ENCODE data around the gene SLIT3.
"Not testable (repeated sequence)": the region's sequence is repeated elsewhere in the genome, so short reads cannot be mapped to it uniquely, and the experiment has no call there.

Gene SLIT3

DNA sequence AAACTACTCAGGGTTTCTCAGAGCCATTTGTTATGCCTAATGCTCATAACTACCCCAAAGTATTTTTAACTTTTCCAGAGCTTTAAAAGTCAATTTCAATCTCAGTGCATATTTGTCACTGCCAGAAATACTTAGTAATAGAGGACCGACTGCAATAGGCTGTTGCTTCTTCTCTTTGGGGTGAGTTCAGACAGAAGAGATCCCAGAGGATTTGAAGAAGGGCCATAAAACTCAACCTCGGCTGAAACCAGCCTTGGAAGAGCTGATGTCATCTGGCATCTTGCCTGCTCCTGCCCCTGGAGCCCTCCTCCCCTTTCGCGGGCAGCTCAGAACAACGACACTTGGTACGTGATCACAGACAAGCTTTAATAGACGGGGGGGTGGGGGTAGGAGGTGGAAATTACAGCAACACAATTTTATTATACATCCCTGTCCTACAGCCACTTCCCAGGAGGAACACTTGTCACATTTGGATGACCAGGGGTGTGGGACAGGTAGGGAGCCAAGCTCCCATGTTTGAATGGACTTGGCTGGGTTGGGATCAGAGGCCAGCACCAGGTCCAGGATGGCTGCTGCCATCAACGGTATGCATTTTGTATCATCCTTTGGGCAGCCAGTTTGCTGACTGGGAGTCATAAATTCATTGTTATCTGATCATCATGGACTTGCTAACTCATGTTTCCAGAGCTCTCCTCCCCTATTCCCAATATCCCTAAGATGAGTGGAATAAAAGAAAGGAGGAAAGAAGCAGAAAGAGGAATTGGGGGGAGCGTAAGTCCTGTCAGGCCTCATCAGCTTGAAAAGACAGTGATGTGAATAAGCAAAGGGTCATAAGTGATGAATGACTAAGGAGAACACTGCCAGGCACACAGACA is 535.2 kb downstream of the SLIT3 start:
- H3K9me3 Mint-ChIP-seq, result peaks cover 5% of the 10 kb centered on the region
- no peak overlapping the region for H3K27ac Mint-ChIP-seq
- peaks cover 23% of the 10 kb centered on the region for H3K27me3 Mint-ChIP-seq
- H3K4me3 Mint-ChIP-seq, result no peak overlapping the region
- H3K4me1 Mint-ChIP-seq, result no peaks in the 10 kb centered on the region
- no peak for ATAC-seq
- no peaks in the 10 kb centered on the region for H3K36me3 Mint-ChIP-seq

- Mint-ChIP-seq H3K4me1 (no peaks in the 10 kb centered on the region), H3K9me3 (peaks cover 5% of the 10 kb centered on the region), H3K27ac (no peak overlapping the region), H3K27me3 (peaks cover 23% of the 10 kb centered on the region), H3K4me3 (no peak overlapping the region), H3K36me3 (no peaks in the 10 kb centered on the region)
- no peak for ATAC-seq
Observed at GRCh38 chr5:168765086-168765550, 535.8 kb downstream of the SLIT3 start.

DNA sequence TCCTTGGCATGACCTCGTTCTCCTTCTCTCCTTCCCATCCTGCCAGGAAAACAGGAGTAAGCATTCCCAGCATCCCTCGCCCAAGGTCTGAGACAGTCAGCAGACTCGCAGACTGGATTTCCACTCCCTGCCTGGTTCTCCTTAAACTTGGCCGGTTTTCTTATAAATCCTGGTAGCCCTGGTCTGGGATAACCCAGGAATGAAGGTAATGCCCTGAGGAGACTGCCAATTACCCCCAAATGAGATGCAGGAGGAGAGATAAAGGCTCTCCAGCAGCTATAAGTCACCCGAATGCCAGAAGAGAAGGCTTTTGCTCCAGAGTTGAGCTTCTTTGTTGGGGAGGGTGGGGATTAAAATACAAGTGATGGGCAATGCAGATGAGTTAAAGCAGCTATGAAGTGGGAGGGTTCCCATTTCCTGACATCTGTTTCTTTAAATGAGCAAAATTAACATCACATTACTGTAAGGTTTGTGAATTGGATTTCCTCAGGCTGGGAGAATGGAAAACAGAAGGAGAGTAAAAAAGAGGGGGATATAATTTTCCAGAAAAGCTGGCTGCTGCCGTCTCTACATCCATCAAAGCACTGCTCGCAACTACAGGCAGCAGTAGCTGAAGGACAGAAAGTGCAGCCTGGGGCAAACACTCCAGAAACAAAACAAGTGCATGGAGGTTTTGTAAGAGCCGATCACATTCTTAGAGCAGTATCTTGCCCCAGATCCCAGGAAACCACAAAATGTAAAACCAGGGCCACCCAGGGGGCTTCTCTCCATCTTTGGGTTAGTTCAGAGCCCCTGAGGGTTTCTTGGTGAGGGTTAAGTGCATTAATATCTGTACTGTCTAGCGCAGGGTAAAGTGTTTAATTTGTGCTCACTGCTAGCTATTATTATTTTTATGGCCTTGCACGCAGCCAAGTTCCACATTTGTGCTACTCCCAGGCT is 544.2 kb downstream of the SLIT3 start:
- no peaks in the 10 kb centered on the region for H3K4me1 Mint-ChIP-seq
- no peak overlapping the region for H3K27ac Mint-ChIP-seq
- no peaks in the 10 kb centered on the region for H3K9me3 Mint-ChIP-seq
- ATAC-seq, result no peak
- no peaks in the 10 kb centered on the region for H3K36me3 Mint-ChIP-seq
- no peak overlapping the region for H3K4me3 Mint-ChIP-seq
- no peaks in the 10 kb centered on the region for H3K27me3 Mint-ChIP-seq

DNA sequence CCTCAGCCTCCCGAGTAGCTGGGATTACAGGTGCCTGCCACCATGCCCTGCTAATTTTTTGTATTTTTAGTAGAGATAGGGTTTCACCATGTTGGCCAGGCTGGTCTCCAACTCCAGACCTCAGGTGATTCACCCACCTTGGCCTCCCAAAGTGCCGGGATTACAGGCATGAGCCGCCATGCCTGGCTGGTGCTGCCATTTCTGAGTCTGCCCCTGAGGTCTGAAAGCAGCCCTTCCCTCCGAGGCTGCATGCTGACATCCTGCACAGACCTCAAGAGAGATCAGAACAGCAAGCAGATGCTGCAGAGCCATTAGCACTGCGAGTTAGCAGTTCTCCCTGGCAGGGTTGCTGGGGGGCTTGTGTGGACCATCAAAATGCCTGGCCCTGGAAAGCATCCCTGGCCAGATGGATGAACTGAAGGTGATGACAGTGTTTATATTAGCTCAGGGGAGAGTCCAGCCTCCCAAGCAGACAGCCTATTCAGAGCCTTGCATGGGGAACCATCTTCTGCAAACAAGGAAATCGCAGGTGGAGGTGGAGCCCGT is 545.3 kb downstream of the SLIT3 start:
- H3K36me3 Mint-ChIP-seq, result no peaks in the 10 kb centered on the region
- no peak overlapping the region for H3K4me3 Mint-ChIP-seq
- H3K27ac Mint-ChIP-seq, result no peak overlapping the region
- H3K9me3 Mint-ChIP-seq, result no peaks in the 10 kb centered on the region
- ATAC-seq, result no peak
- no peaks in the 10 kb centered on the region for H3K4me1 Mint-ChIP-seq
- H3K27me3 Mint-ChIP-seq, result no peaks in the 10 kb centered on the region

GRCh38 chr5:168753691-168754254 is 547.2 kb downstream of the SLIT3 start:
- Mint-ChIP-seq H3K27me3 (no peaks in the 10 kb centered on the region), H3K4me1 (no peaks in the 10 kb centered on the region), H3K36me3 (no peaks in the 10 kb centered on the region)

GRCh38 chr5:168752416-168753190 is 548.3 kb downstream of the SLIT3 start:
- H3K36me3 Mint-ChIP-seq, result no peaks in the 10 kb centered on the region
- no peak for ATAC-seq
- H3K27ac Mint-ChIP-seq, result no peak overlapping the region
- H3K9me3 Mint-ChIP-seq, result no peaks in the 10 kb centered on the region
- H3K4me3 Mint-ChIP-seq, result no peak overlapping the region
- H3K4me1 Mint-ChIP-seq, result no peaks in the 10 kb centered on the region
- no peaks in the 10 kb centered on the region for H3K27me3 Mint-ChIP-seq

More at GRCh38 chr5:168753691-168754254, 547.2 kb downstream of the SLIT3 start:
- Mint-ChIP-seq H3K4me3 (no peak overlapping the region), H3K9me3 (no peaks in the 10 kb centered on the region), H3K27ac (no peak overlapping the region)
- ATAC-seq, result no peak

DNA sequence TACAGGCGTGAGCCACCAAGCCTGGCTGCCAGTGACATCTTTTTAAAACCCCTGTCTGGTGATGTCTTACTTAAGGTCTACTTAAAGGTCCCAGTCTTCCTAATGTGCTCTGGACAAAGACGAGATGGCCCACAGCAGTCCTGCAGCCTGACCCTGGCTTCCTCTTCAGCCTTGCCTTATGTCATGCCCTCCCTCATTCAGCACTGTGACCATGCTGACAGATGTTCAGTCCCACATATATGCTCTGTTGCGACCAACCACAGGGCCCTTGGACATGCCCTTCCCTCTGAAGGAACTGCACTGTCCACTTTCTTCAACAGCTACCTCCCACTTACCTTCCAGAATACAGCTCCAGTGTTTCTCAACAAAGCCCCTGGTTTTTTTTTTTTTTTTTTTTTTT is 548.9 kb downstream of the SLIT3 start:
- Mint-ChIP-seq H3K27me3 (no peaks in the 10 kb centered on the region), H3K9me3 (no peaks in the 10 kb centered on the region), H3K36me3 (no peaks in the 10 kb centered on the region), H3K4me3 (no peak overlapping the region), H3K4me1 (no peaks in the 10 kb centered on the region), H3K27ac (no peak overlapping the region)
- ATAC-seq, result no peak

DNA sequence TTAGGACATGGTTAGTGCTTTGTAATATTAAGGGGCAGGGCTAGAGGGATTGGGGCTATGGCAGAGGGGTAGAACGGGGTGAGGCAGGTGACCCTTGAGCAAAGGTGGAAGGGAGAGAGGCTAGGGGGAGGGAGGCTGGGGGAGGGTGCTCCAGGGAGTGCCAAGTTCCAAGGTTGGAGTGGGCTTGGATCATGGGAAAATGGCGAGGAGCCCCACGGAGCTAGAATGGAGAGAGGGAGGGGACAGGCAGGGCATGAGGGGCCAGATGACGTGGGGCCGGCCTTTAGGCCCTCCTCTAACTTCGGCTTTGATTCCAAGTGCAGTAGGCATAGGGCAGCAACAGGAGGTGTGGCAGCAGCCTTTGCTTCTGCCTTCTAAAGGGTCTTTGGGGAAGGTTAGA is 550.0 kb downstream of the SLIT3 start:
- Mint-ChIP-seq H3K4me3 (no peak overlapping the region), H3K27ac (no peak overlapping the region), H3K27me3 (no peaks in the 10 kb centered on the region), H3K4me1 (no peaks in the 10 kb centered on the region), H3K36me3 (no peaks in the 10 kb centered on the region), H3K9me3 (peaks cover 2% of the 10 kb centered on the region)
- no peak for ATAC-seq

DNA sequence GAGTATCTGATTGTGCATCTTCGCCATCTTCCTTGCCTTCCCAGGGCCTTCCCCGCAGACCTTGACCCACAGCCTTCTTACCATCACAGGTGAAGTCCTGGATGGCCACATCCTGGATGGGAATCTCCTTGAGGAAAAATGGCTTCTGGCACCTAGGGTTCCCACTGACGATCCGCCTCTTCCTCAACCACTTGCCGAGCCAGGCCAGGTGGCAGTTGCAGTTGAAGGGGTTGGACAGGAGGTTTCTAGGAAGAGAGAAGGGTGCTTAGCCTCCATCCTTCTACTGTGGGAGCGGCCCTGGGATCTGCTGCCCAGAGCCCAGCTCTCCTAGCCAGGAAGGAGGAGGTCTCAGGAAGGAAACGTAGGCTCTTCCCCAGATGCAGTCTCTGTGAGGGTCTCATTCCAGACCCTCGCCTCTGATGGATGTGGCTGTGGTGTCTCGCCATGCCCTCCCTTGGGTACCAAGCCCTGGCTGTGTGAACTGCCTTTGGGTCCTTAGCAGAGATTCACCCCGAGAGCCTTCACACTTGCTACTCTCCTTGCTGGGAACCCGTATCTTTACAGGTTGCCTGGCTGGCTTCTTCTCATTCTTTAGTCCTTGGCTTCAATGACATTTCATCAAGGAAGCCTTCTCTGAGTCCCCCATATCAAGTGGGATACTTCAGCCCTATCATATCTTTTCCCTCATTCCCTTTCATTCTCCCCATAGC is 551.4 kb downstream of the SLIT3 start:
- ATAC-seq, result no peak
- no peak overlapping the region for H3K27ac Mint-ChIP-seq
- no peaks in the 10 kb centered on the region for H3K36me3 Mint-ChIP-seq
- H3K9me3 Mint-ChIP-seq, result peaks cover 7% of the 10 kb centered on the region
- no peaks in the 10 kb centered on the region for H3K4me1 Mint-ChIP-seq
- no peak overlapping the region for H3K4me3 Mint-ChIP-seq
- H3K27me3 Mint-ChIP-seq, result no peaks in the 10 kb centered on the region

- Mint-ChIP-seq H3K27me3 (no peaks in the 10 kb centered on the region), H3K4me3 (no peak overlapping the region), H3K36me3 (no peaks in the 10 kb centered on the region), H3K9me3 (peaks cover 9% of the 10 kb centered on the region), H3K27ac (no peak overlapping the region), H3K4me1 (no peaks in the 10 kb centered on the region)
- no peak for ATAC-seq
Observed at GRCh38 chr5:168747987-168748777, 552.8 kb downstream of the SLIT3 start.

GRCh38 chr5:168746893-168747640 is 553.9 kb downstream of the SLIT3 start:
- ATAC-seq, result no peak
- H3K27ac Mint-ChIP-seq, result no peak overlapping the region
- H3K4me1 Mint-ChIP-seq, result no peaks in the 10 kb centered on the region
- H3K27me3 Mint-ChIP-seq, result no peaks in the 10 kb centered on the region
- peaks cover 9% of the 10 kb centered on the region for H3K9me3 Mint-ChIP-seq
- no peaks in the 10 kb centered on the region for H3K36me3 Mint-ChIP-seq
- H3K4me3 Mint-ChIP-seq, result no peak overlapping the region

DNA sequence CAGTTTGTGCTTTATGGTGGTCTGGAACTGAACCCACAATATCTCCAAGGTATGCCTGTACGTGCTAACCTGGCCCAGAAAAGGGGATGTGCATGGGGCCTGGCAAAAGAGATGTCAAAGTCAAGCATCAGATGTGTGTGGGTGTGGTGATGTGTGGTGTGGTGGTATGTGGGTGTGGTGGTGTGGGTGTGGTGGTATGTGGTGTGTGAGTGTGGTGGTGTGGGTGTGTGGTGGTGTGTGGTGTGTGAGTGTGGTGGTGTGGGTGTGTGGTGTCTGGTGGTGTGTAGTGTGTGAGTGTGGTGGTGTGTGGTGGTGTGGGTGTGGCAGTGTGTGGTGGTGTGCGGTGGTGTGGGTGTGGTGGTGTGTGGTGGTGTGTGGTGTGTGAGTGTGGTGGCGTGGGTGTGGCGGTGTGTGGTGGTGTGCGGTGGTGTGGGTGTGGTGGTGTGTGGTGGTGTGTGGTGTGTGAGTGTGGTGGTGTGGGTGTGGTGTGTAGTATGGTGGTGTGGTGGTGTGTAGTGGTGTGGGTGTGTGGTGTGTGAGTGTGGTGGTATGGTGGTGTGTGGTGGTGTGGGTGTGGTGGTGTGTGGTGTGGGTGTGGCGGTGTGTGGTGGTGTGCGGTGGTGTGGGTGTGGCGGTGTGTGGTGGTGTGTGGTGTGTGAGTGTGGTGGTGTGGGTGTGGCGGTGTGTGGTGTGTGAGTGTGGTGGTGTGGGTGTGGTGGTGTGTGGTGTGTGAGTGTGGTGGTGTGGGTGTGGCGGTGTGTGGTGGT is 554.6 kb downstream of the SLIT3 start:
- not testable (repeated sequence) for H3K4me1 Mint-ChIP-seq, H3K36me3 Mint-ChIP-seq, H3K4me3 Mint-ChIP-seq, H3K27me3 Mint-ChIP-seq, H3K27ac Mint-ChIP-seq, H3K9me3 Mint-ChIP-seq, ATAC-seq

Data from stimulated activated memory B cell treated with anti-CD40 and anti-IgM and Interleukin-4, amounts not matched to agents 10 μg/mL and 1 μg/mL and 100 μg/mL, for 72 hours (primary cell).